Measurements from ENCODE around the gene MBNL2. TPM values are rescaled to one million over a fixed set of nuclear protein-coding genes. Genes with fewer than 3 reads are reported as not detected.

The MBNL2 gene
- total RNA-seq, 1 experiment from 2014 or later = 0.85 TPM

DNA sequence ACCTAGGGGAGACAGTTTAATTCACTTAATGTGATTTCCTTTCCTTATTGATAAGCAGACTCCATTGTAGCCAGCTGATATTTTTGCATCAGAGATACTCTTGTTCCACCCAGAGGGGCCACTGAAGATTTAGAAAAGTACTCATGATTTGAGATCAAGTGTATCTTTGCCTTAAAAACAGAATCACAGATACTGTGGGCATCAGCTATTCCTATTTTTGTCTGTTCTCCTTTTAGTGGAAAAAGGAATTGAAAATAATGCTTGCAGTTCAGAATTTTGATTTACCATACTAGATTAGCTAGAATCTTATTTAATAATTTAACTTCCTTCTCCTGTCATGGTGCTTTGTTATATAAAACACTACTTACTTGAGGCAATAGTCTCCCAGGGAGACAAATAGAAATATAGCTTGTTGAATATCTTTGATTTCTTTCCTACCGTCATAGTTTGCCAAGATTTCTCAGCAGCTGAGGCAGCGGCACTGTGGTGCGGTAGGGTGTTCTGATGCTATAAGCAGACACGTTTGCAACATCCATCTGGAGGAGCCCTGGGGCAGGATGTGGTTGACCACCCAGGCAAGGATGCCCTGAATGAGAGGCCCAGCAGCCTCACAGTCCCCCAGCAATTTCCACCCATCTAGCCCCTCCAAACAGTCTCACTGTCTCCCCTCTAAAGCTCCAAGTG, 164.8 kb downstream of the MBNL2 start:
- H3K36me3 Mint-ChIP-seq = no peaks in the 10 kb centered on the region
- ChIA-PET CTCF (interaction anchor here (2.0 kb wide), 1 partner anchor 277 kb away, joined by 5 read pairs; no protein-coding TSS in a partner anchor), POLR2A (no interaction called here)
- no peaks in the 10 kb centered on the region for H3K27me3 Mint-ChIP-seq (ENCODE audit: low read depth)
- ATAC-seq (no peak), DNase-seq (ENCODE audit: low spot score) (no peak)
- H3K4me1 Mint-ChIP-seq = no peaks in the 10 kb centered on the region
- no peak overlapping the region for H3K27ac Mint-ChIP-seq
- no peak overlapping the region for H3K4me3 Mint-ChIP-seq
- TF ChIP-seq ZNF423 (CRISPR knock-in tag; IDR thresholded peaks at IDR 0.05) (no peak), STAT6 (CRISPR knock-in tag; conservative IDR thresholded peaks at IDR 0.05; ENCODE audit: low read depth) (no peak), GRHL2 (CRISPR knock-in tag; IDR thresholded peaks at IDR 0.05; ENCODE audit: insufficient replicate concordance, severe bottlenecking) (no peak), ATF3 (CRISPR knock-in tag; conservative IDR thresholded peaks at IDR 0.05) (no peak), PRRX2 (CRISPR knock-in tag; IDR thresholded peaks at IDR 0.05) (no peak)
- peaks cover 5% of the 10 kb centered on the region; the same call in 1 of the 2 replicates for H3K9me3 Mint-ChIP-seq

DNA sequence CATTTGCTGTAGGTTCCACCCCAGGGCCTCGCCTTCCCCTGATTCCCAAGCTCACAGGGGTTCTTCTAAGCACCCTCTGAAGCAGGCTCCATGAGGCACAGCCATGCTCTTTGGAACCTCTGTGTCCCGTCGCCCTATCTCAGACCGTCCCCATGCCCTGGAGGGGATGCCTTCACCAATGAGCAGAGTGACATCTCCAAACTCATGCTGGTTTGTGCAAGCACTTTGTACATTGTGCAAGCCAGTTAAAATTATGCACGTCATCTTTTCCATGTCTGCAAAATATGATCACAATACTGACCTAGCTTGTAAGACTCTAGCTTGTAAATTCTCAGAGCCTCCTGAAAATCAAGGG, 165.3 kb downstream of the MBNL2 start:
- Mint-ChIP-seq H3K27me3 (ENCODE audit: low read depth) (no peaks in the 10 kb centered on the region), H3K27ac (no peak overlapping the region), H3K4me3 (no peak overlapping the region), H3K4me1 (no peaks in the 10 kb centered on the region), H3K36me3 (no peaks in the 10 kb centered on the region), H3K9me3 (peaks cover 5% of the 10 kb centered on the region; the same call in 1 of the 2 replicates)
- DNase-seq (ENCODE audit: low spot score) = no peak
- POLR2A ChIA-PET = interaction anchor here (0.7 kb wide), 1 partner anchor 199 kb away, joined by 3 read pairs; no protein-coding TSS in a partner anchor
- CTCF ChIA-PET = interaction anchor here (2.0 kb wide), 1 partner anchor 278 kb away, joined by 5 read pairs; no protein-coding TSS in a partner anchor
- ATAC-seq = no peak
- TF ChIP-seq GRHL2 (CRISPR knock-in tag; IDR thresholded peaks at IDR 0.05; ENCODE audit: insufficient replicate concordance, severe bottlenecking) (no peak), ESRRA (CRISPR knock-in tag; IDR thresholded peaks at IDR 0.05; ENCODE audit: borderline replicate concordance) (no peak), OVOL2 (CRISPR knock-in tag; IDR thresholded peaks at IDR 0.05; ENCODE audit: borderline replicate concordance) (no peak), ZBTB21 (CRISPR knock-in tag; IDR thresholded peaks at IDR 0.05; ENCODE audit: borderline replicate concordance) (no peak), MYBL2 (CRISPR knock-in tag; IDR thresholded peaks at IDR 0.05) (no peak), SOX15 (CRISPR knock-in tag; IDR thresholded peaks at IDR 0.05) (no peak), TCF7 (CRISPR knock-in tag; IDR thresholded peaks at IDR 0.05; ENCODE audit: low read depth) (no peak)
- TF ChIP-seq, protein P1, sequence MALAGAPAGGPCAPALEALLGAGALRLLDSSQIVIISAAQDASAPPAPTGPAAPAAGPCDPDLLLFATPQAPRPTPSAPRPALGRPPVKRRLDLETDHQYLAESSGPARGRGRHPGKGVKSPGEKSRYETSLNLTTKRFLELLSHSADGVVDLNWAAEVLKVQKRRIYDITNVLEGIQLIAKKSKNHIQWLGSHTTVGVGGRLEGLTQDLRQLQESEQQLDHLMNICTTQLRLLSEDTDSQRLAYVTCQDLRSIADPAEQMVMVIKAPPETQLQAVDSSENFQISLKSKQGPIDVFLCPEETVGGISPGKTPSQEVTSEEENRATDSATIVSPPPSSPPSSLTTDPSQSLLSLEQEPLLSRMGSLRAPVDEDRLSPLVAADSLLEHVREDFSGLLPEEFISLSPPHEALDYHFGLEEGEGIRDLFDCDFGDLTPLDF (CRISPR knock-in tag; IDR thresholded peaks at IDR 0.05) = no peak
- TF ChIP-seq, protein P2, sequence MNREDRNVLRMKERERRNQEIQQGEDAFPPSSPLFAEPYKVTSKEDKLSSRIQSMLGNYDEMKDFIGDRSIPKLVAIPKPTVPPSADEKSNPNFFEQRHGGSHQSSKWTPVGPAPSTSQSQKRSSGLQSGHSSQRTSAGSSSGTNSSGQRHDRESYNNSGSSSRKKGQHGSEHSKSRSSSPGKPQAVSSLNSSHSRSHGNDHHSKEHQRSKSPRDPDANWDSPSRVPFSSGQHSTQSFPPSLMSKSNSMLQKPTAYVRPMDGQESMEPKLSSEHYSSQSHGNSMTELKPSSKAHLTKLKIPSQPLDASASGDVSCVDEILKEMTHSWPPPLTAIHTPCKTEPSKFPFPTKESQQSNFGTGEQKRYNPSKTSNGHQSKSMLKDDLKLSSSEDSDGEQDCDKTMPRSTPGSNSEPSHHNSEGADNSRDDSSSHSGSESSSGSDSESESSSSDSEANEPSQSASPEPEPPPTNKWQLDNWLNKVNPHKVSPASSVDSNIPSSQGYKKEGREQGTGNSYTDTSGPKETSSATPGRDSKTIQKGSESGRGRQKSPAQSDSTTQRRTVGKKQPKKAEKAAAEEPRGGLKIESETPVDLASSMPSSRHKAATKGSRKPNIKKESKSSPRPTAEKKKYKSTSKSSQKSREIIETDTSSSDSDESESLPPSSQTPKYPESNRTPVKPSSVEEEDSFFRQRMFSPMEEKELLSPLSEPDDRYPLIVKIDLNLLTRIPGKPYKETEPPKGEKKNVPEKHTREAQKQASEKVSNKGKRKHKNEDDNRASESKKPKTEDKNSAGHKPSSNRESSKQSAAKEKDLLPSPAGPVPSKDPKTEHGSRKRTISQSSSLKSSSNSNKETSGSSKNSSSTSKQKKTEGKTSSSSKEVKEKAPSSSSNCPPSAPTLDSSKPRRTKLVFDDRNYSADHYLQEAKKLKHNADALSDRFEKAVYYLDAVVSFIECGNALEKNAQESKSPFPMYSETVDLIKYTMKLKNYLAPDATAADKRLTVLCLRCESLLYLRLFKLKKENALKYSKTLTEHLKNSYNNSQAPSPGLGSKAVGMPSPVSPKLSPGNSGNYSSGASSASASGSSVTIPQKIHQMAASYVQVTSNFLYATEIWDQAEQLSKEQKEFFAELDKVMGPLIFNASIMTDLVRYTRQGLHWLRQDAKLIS (CRISPR knock-in tag; IDR thresholded peaks at IDR 0.05; ENCODE audit: borderline replicate concordance) = no peak
- TF ChIP-seq, protein P3, sequence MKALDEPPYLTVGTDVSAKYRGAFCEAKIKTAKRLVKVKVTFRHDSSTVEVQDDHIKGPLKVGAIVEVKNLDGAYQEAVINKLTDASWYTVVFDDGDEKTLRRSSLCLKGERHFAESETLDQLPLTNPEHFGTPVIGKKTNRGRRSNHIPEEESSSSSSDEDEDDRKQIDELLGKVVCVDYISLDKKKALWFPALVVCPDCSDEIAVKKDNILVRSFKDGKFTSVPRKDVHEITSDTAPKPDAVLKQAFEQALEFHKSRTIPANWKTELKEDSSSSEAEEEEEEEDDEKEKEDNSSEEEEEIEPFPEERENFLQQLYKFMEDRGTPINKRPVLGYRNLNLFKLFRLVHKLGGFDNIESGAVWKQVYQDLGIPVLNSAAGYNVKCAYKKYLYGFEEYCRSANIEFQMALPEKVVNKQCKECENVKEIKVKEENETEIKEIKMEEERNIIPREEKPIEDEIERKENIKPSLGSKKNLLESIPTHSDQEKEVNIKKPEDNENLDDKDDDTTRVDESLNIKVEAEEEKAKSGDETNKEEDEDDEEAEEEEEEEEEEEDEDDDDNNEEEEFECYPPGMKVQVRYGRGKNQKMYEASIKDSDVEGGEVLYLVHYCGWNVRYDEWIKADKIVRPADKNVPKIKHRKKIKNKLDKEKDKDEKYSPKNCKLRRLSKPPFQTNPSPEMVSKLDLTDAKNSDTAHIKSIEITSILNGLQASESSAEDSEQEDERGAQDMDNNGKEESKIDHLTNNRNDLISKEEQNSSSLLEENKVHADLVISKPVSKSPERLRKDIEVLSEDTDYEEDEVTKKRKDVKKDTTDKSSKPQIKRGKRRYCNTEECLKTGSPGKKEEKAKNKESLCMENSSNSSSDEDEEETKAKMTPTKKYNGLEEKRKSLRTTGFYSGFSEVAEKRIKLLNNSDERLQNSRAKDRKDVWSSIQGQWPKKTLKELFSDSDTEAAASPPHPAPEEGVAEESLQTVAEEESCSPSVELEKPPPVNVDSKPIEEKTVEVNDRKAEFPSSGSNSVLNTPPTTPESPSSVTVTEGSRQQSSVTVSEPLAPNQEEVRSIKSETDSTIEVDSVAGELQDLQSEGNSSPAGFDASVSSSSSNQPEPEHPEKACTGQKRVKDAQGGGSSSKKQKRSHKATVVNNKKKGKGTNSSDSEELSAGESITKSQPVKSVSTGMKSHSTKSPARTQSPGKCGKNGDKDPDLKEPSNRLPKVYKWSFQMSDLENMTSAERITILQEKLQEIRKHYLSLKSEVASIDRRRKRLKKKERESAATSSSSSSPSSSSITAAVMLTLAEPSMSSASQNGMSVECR (CRISPR knock-in tag; IDR thresholded peaks at IDR 0.05; ENCODE audit: borderline replicate concordance) = no peak
- TF ChIP-seq, protein P4, sequence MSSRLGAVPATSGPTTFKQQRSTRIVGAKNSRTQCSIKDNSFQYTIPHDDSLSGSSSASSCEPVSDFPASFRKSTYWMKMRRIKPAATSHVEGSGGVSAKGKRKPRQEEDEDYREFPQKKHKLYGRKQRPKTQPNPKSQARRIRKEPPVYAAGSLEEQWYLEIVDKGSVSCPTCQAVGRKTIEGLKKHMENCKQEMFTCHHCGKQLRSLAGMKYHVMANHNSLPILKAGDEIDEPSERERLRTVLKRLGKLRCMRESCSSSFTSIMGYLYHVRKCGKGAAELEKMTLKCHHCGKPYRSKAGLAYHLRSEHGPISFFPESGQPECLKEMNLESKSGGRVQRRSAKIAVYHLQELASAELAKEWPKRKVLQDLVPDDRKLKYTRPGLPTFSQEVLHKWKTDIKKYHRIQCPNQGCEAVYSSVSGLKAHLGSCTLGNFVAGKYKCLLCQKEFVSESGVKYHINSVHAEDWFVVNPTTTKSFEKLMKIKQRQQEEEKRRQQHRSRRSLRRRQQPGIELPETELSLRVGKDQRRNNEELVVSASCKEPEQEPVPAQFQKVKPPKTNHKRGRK (CRISPR knock-in tag; IDR thresholded peaks at IDR 0.05; ENCODE audit: borderline replicate concordance) = no peak
